ENCODE data around the gene MAGI3. TPM values are rescaled to one million over a fixed set of nuclear protein-coding genes. Genes with fewer than 3 reads are reported as not detected.

The MAGI3 gene
- total and polyA plus RNA-seq, 8 donors: 4.6 to 24.2 (median 15.6) TPM

DNA sequence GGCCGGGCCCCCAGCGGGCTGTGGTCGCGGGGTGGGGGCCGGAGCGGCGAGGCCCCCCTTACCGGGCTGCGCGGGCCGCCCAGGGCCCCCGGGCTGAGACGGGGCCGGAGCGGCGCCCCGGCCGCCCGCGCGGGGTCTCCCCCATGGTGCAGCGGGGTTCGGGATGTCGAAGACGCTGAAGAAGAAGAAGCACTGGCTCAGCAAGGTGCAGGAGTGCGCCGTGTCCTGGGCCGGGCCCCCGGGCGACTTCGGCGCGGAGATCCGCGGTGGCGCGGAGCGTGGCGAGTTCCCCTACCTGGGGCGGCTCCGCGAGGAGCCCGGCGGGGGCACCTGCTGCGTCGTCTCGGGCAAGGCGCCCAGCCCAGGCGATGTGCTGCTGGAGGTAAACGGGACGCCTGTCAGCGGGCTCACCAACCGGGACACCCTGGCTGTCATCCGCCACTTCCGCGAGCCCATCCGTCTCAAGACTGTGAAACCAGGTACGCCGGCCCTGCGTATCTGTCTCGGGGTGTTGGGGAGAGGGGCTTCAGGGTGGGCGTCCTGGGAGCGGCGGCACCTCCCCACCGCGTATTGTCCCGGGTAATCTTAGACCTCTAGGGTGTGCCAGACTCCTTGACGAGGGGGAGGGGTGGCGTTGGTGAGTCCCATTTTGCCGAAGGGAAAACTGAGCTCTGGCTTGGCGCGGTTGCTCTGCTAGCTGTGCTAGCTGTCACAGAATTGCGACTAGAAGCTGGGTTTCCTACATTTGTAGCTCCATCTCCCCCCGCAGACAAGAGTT is 745 bp downstream of the MAGI3 start:
- no peak for FAIRE-seq
- intact Hi-C loops (cut with DNase I): loop anchor here in 1 of 3 donors (5.0 kb wide), 1 partner anchor 296 kb away; no protein-coding TSS in a partner anchor
- TF ChIP-seq, protein P1, sequence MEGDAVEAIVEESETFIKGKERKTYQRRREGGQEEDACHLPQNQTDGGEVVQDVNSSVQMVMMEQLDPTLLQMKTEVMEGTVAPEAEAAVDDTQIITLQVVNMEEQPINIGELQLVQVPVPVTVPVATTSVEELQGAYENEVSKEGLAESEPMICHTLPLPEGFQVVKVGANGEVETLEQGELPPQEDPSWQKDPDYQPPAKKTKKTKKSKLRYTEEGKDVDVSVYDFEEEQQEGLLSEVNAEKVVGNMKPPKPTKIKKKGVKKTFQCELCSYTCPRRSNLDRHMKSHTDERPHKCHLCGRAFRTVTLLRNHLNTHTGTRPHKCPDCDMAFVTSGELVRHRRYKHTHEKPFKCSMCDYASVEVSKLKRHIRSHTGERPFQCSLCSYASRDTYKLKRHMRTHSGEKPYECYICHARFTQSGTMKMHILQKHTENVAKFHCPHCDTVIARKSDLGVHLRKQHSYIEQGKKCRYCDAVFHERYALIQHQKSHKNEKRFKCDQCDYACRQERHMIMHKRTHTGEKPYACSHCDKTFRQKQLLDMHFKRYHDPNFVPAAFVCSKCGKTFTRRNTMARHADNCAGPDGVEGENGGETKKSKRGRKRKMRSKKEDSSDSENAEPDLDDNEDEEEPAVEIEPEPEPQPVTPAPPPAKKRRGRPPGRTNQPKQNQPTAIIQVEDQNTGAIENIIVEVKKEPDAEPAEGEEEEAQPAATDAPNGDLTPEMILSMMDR (IDR thresholded peaks at IDR 0.05): no peak
- peak; percentile 62 to 91 (median 78) for DNase-seq
- Histone ChIP-seq H3K4me1 (peaks cover 11 to 28% (median 20%) of the 10 kb centered on the region in 3 donors), H3K36me3 (no peaks in the 10 kb centered on the region), H3K27ac (peak overlapping the region; percentile 73 to 97 (median 92)), H3K9me3 (no peaks in the 10 kb centered on the region), H3K27me3 (no peaks in the 10 kb centered on the region), H3K4me3 (peak overlapping the region; percentile 68 to 92 (median 90))
- peak; percentile 7 to 22 (median 10) for ATAC-seq
- 0 to 1% methylated on average over 67 to 74 of the region's 74 CpGs for WGBS, 2 donors

GRCh38 chr1:113391649-113392271 is 1.4 kb downstream of the MAGI3 start:
- 2 to 4% methylated on average over 9 of the region's 9 CpGs for WGBS, 2 donors
- Histone ChIP-seq H3K4me1 (peaks cover 11 to 32% (median 20%) of the 10 kb centered on the region in 3 donors), H3K27me3 (no peaks in the 10 kb centered on the region), H3K36me3 (no peaks in the 10 kb centered on the region), H3K9me3 (no peaks in the 10 kb centered on the region), H3K27ac (peak overlapping the region; percentile 73 to 97 (median 92)), H3K4me3 (peak overlapping the region; percentile 68 to 92 (median 90))
- TF ChIP-seq, protein P1 (IDR thresholded peaks at IDR 0.05): no peak
- intact Hi-C loops (cut with DNase I): loop anchor here in 1 of 3 donors (5.0 kb wide), 1 partner anchor 296 kb away; no protein-coding TSS in a partner anchor
- ATAC-seq: peak; percentile 9 to 31 (median 23)
- FAIRE-seq: no peak
- DNase-seq: peak in 3 of 6 donors; percentile 28 to 51 (median 43)

DNA sequence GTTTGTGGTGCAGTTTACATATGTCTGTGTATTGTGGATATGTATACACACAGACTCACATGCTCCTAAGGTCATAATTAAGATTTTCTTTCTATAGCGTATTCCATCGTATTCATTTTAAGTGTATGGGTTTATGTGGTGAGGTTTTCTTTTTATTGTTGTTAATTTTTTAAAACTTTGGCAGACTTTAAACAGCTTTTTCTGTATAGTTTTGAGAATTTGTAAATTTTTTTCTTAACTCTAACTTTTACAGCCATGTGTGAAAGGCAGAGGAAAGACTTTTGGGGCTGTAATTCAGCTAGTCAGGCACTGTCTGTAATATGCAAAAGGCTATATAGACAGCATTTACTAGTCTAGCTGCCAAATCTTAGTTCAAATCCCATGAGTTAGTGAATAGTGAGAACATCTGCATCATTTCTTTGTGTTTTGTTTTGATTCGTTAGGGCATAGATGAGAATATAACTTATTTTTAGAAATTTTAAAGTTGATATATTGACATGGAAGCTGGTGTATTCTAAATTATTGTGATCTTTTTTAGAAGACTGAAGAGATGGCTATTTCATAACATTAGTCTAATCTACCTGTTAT is 2.3 kb downstream of the MAGI3 start:
- WGBS, 2 donors: 7 to 16% methylated on average over 3 of the region's 3 CpGs
- H3K36me3 ChIP-seq: no peaks in the 10 kb centered on the region
- FAIRE-seq (no peak), DNase-seq (no peak), ATAC-seq (no peak)
- peaks cover 11 to 41% (median 20%) of the 10 kb centered on the region in 3 donors for H3K4me1 ChIP-seq
- intact Hi-C loops (cut with DNase I): loop anchor here in 1 of 3 donors (5.0 kb wide), 1 partner anchor 295 kb away; no protein-coding TSS in a partner anchor
- peak overlapping the region in 3 of 4 donors; percentile 2 to 92 (median 89) for H3K4me3 ChIP-seq
- H3K27me3 ChIP-seq: no peaks in the 10 kb centered on the region
- TF ChIP-seq, protein P1 (IDR thresholded peaks at IDR 0.05): no peak
- H3K27ac ChIP-seq: peak overlapping the region in 2 of 4 donors; percentile 94 to 97
- H3K9me3 ChIP-seq: no peaks in the 10 kb centered on the region

- FAIRE-seq: peak; percentile 9
- intact Hi-C loops (cut with DNase I): loop anchor here in 1 of 3 donors (5.0 kb wide), 1 partner anchor 293 kb away; no protein-coding TSS in a partner anchor
- Histone ChIP-seq H3K27ac (peak overlapping the region in 2 of 4 donors; percentile 45 to 94), H3K9me3 (no peaks in the 10 kb centered on the region), H3K27me3 (no peaks in the 10 kb centered on the region), H3K4me1 (peaks cover 14 to 42% (median 34%) of the 10 kb centered on the region in 3 donors), H3K4me3 (peak overlapping the region in 2 of 4 donors; percentile 12 to 89), H3K36me3 (no peaks in the 10 kb centered on the region)
- ATAC-seq: no peak
- WGBS, 2 donors: 20 to 27% methylated on average over 4 of the region's 4 CpGs
- TF ChIP-seq, protein P1 (IDR thresholded peaks at IDR 0.05): no peak
- no peak for DNase-seq
Observed at GRCh38 chr1:113394043-113394862, 3.9 kb downstream of the MAGI3 start.

All from pancreas (tissue), 10 donors.